OCI-LY7 (cell line): ENCODE data around the gene AKIRIN2.

ENCODE experiments used
- EZH2phosphoT487 ChIP-seq: fragments of 200-600 bp; sonication (generic); IDR thresholded peaks from 2 replicates; pipeline ENCODE4 v1.6.1; 2018; ENCODE audit warnings: low read depth, borderline replicate concordance, mild to moderate bottlenecking, mixed run types, antibody characterized with exemption, low read length, moderate library complexity, mixed read lengths
- TF ChIP-seq, protein P1 (sequence below): fragments of 200-600 bp; sonication (generic); conservative IDR thresholded peaks from 2 replicates; pipeline ENCODE4 v1.5.1; 2014; ENCODE audit warnings: mild to moderate bottlenecking, antibody characterized with exemption, low read length, moderate library complexity, mixed read lengths

DNA sequence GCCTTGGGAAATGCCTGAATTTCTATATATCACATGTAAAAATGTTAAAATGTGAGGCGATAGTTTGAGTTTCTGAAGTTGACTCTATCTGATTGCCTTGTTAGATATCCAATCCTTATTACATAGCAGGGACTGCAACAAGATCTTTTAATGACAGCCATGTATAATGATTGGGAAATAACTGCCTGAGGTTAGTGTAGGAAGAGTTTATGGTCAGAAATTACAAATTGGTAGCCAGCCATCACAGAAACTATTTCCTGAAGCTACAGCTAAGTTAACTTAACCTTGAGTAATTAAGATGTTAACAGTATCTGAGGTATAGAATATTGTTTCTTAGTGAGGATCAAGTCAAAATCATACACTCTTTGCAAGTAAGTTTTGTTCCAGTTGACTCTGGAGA, 41.0 kb downstream of the AKIRIN2 start:
- TF ChIP-seq, protein P1, sequence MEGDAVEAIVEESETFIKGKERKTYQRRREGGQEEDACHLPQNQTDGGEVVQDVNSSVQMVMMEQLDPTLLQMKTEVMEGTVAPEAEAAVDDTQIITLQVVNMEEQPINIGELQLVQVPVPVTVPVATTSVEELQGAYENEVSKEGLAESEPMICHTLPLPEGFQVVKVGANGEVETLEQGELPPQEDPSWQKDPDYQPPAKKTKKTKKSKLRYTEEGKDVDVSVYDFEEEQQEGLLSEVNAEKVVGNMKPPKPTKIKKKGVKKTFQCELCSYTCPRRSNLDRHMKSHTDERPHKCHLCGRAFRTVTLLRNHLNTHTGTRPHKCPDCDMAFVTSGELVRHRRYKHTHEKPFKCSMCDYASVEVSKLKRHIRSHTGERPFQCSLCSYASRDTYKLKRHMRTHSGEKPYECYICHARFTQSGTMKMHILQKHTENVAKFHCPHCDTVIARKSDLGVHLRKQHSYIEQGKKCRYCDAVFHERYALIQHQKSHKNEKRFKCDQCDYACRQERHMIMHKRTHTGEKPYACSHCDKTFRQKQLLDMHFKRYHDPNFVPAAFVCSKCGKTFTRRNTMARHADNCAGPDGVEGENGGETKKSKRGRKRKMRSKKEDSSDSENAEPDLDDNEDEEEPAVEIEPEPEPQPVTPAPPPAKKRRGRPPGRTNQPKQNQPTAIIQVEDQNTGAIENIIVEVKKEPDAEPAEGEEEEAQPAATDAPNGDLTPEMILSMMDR, result no peak
- no peak for TF ChIP-seq EZH2phosphoT487
